GM12878 (cell line): Measurements from ENCODE around the gene SUPT7L. TPM values are rescaled to one million over a fixed set of nuclear protein-coding genes. Genes with fewer than 3 reads are reported as not detected.

ENCODE experiments used
- BHLHE40 ChIP-seq, 2 experiments: fragments of 450-650 bp in 1 of 2; IDR thresholded peaks; 2 replicates each; pipeline ENCODE4 v1.6.1; 2011 to 2017; ENCODE audit warnings: low read depth in 2 of 2, borderline replicate concordance in 1 of 2, improper control_type of control experiment in 1 of 2, low read length in 1 of 2, mild to moderate bottlenecking in 1 of 2
- CREB1 ChIP-seq: IDR thresholded peaks from 2 replicates; pipeline ENCODE4 v1.6.1; 2012; ENCODE audit warnings: low read depth, mild to moderate bottlenecking, inconsistent platforms
- E4F1 ChIP-seq: fragments of 450-650 bp; IDR thresholded peaks from 2 replicates; pipeline ENCODE4 v1.6.1; 2018; ENCODE audit warnings: borderline replicate concordance, mild to moderate bottlenecking; ENCODE audit not compliant: partially characterized antibody
- EGR1 ChIP-seq, 2 experiments: IDR thresholded peaks; 1 replicate in 1 of 2; 2 replicates in 1 of 2; pipeline ENCODE4 v1.6.1; 2011 to 2012; ENCODE audit warnings: low read depth in 2 of 2, low read length in 2 of 2, borderline replicate concordance in 1 of 2, mild to moderate bottlenecking in 1 of 2, moderate library complexity in 1 of 2
- HDGF ChIP-seq: fragments of 450-650 bp; IDR thresholded peaks from 2 replicates; pipeline ENCODE4 v1.6.1; 2016; ENCODE audit warnings: antibody characterized with exemption
- IKZF2 ChIP-seq, 2 experiments: fragments of 450-650 bp; IDR thresholded peaks; 2 replicates each; pipeline ENCODE4 v1.6.1; 2017; ENCODE audit warnings: mild to moderate bottlenecking in 2 of 2, moderate library complexity in 2 of 2
- MTA3 ChIP-seq: IDR thresholded peaks from 2 replicates; pipeline ENCODE4 v1.6.1; 2012; ENCODE audit warnings: low read length, inconsistent platforms, borderline replicate concordance
- NFIC ChIP-seq: IDR thresholded peaks from 2 replicates; pipeline ENCODE4 v1.6.1; 2012; ENCODE audit warnings: low read depth, mild to moderate bottlenecking, inconsistent platforms, low read length, moderate library complexity
- NFXL1 ChIP-seq: fragments of 450-650 bp; IDR thresholded peaks from 2 replicates; pipeline ENCODE4 v1.6.1; 2017; ENCODE audit warnings: antibody characterized with exemption, mild to moderate bottlenecking, borderline replicate concordance
- SREBF2 ChIP-seq: IDR thresholded peaks from 2 replicates; pipeline ENCODE4 v1.6.1; 2012; ENCODE audit warnings: mild to moderate bottlenecking, low read length
- STAT1 ChIP-seq: fragments of 450-650 bp; conservative IDR thresholded peaks from 2 replicates; pipeline ENCODE4 v1.6.1; 2014; ENCODE audit warnings: antibody characterized with exemption, mild to moderate bottlenecking
- TAF1 ChIP-seq: IDR thresholded peaks from 2 replicates; pipeline ENCODE4 v1.6.1; 2011; ENCODE audit warnings: mild to moderate bottlenecking, low read depth, low read length, borderline replicate concordance
- TARDBP ChIP-seq: IDR thresholded peaks from 2 replicates; pipeline ENCODE4 v1.6.1; 2016; ENCODE audit warnings: borderline replicate concordance
- TBL1XR1 ChIP-seq: IDR thresholded peaks from 2 replicates; pipeline ENCODE4 v1.6.1; 2012; ENCODE audit warnings: low read depth, low read length, improper control_type of control experiment
- TCF7 ChIP-seq: IDR thresholded peaks from 2 replicates; pipeline ENCODE4 v1.6.1; 2014; ENCODE audit warnings: antibody characterized with exemption, borderline replicate concordance
- ZBED1 ChIP-seq: IDR thresholded peaks from 2 replicates; pipeline ENCODE4 v1.6.1; 2016; ENCODE audit warnings: borderline replicate concordance
- ZBTB33 ChIP-seq: fragments of 450-650 bp; IDR thresholded peaks from 2 replicates; pipeline ENCODE4 v1.6.1; 2017; ENCODE audit warnings: mild to moderate bottlenecking
- ZNF592 ChIP-seq: fragments of 450-650 bp; IDR thresholded peaks from 2 replicates; pipeline ENCODE4 v1.6.1; 2017; ENCODE audit warnings: mild to moderate bottlenecking, moderate library complexity
- polyA plus RNA-seq, 11 experiments: library from polyadenylated mRNA; depleted of rRNA in 4 of 11; unstranded in 6 of 11; stranded (reverse) in 5 of 11; fragments of >200 nt; fragmentation: Nextera tagmentation in 4 of 11; fragmentation: Illumina TruSeq in 1 of 11; extraction: Ambion mirVana in 4 of 11; extraction: Trizol in 1 of 11; gene quantifications; 1 replicate in 1 of 11; 2 replicates in 10 of 11; pipeline versions ENCODE4 v1.2.1 to v1.2.3, GENCODE V29; 2011 to 2016; ENCODE audit warnings: inconsistent platforms in 2 of 11, missing spikeins in 2 of 11, low read depth in 1 of 11
- total RNA-seq, 4 experiments: library from RNA; depleted of rRNA in 3 of 4; stranded (reverse); fragments of >200 nt in 3 of 4; fragmentation: Illumina TruSeq in 1 of 4; extraction: Trizol in 1 of 4; gene quantifications; 2 replicates each; pipeline versions ENCODE4 v1.2.1 to v1.2.3, GENCODE V29; 2013 to 2021
- TF ChIP-seq, protein P1 (sequence below): IDR thresholded peaks from 2 replicates; pipeline ENCODE4 v1.6.1; 2011; ENCODE audit warnings: borderline replicate concordance, low read depth, mild to moderate bottlenecking, moderate library complexity, low read length; ENCODE audit not compliant: insufficient read depth, poor library complexity, severe bottlenecking

The SUPT7L gene
- total and polyA plus RNA-seq, 10 of the 15 experiments (the other 5 are each of a cell fraction or from before 2014, with no cell fraction given): 10.2 to 43.7 (median 21.3) TPM

- TF ChIP-seq ZNF592 (no peak), NFXL1 (no peak), CREB1 (peak; percentile 91), SREBF2 (0 out of 2 replicates have a peak, but pooled peaks have one; percentile 19), HDGF (peak; percentile 81), STAT1 (no peak), MTA3 (0 out of 2 replicates have a peak, but pooled peaks have one; percentile 58), TCF7 (no peak), ZBED1 (no peak), BHLHE40 (IDR thresholded peaks at IDR 0.05; ENCODE audit: borderline replicate concordance in 1 of 2, low read depth in 2 of 2, low read length in 1 of 2) (peak; percentile 38 to 48; a peak in 3 of 4 replicates), ZBTB33 (no peak), TAF1 (peak; percentile 98), EGR1 (IDR thresholded peaks at IDR 0.05; ENCODE audit: borderline replicate concordance in 1 of 2, low read depth in 2 of 2, low read length in 2 of 2) (no peak), IKZF2 (IDR thresholded peaks at IDR 0.05) (peak; percentile 52 to 53; a peak in 3 of 4 replicates), TBL1XR1 (peak; percentile 47; the same call in 1 of the 2 replicates), TARDBP (no peak), NFIC (peak; percentile 18; the same call in 1 of the 2 replicates), E4F1 (no peak)
- TF ChIP-seq, protein P1, sequence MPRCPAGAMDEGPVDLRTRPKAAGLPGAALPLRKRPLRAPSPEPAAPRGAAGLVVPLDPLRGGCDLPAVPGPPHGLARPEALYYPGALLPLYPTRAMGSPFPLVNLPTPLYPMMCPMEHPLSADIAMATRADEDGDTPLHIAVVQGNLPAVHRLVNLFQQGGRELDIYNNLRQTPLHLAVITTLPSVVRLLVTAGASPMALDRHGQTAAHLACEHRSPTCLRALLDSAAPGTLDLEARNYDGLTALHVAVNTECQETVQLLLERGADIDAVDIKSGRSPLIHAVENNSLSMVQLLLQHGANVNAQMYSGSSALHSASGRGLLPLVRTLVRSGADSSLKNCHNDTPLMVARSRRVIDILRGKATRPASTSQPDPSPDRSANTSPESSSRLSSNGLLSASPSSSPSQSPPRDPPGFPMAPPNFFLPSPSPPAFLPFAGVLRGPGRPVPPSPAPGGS: peak; percentile 53
These were observed 34.4 kb downstream of the SUPT7L start, which contains the start of the genes CCDC121 and GPN1 (continued) for GRCh38 chr2:27628767-27629709.
